ENCODE results near the gene CCDC57.
A peak's percentile ranks its signal among the peaks of the same experiment; 100 is the strongest.

The CCDC57 gene

DNA sequence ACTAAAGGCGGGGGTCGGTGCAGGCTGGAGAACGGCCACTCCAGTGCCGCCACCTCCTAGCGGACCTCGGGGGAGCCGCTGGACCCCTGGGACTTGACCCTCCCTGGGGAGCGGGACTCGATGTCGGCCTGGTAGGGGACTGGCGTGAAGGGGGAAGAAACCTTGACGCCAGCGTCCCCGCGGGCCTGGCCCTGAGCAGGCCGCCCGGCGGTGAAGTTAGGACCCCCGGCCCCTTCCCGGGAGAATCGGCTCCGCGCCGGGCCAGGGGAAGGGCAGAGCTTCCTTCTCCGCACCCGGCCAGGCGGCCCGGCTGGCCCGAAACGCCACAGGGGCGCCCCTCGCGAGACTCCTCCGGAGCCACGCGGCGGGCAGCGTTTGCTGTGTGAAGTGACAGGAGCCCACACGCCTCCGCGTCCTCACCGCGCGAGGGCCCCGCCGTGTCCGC lies 147.4 kb downstream of the CCDC57 start:
- TF ChIP-seq, protein P1, sequence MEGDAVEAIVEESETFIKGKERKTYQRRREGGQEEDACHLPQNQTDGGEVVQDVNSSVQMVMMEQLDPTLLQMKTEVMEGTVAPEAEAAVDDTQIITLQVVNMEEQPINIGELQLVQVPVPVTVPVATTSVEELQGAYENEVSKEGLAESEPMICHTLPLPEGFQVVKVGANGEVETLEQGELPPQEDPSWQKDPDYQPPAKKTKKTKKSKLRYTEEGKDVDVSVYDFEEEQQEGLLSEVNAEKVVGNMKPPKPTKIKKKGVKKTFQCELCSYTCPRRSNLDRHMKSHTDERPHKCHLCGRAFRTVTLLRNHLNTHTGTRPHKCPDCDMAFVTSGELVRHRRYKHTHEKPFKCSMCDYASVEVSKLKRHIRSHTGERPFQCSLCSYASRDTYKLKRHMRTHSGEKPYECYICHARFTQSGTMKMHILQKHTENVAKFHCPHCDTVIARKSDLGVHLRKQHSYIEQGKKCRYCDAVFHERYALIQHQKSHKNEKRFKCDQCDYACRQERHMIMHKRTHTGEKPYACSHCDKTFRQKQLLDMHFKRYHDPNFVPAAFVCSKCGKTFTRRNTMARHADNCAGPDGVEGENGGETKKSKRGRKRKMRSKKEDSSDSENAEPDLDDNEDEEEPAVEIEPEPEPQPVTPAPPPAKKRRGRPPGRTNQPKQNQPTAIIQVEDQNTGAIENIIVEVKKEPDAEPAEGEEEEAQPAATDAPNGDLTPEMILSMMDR (IDR thresholded peaks at IDR 0.05; ENCODE audit: low read depth, low read length) = no peak
- H3K4me3 ChIP-seq (ENCODE audit: low read depth, low read length) = peak overlapping the region; percentile 85

DNA sequence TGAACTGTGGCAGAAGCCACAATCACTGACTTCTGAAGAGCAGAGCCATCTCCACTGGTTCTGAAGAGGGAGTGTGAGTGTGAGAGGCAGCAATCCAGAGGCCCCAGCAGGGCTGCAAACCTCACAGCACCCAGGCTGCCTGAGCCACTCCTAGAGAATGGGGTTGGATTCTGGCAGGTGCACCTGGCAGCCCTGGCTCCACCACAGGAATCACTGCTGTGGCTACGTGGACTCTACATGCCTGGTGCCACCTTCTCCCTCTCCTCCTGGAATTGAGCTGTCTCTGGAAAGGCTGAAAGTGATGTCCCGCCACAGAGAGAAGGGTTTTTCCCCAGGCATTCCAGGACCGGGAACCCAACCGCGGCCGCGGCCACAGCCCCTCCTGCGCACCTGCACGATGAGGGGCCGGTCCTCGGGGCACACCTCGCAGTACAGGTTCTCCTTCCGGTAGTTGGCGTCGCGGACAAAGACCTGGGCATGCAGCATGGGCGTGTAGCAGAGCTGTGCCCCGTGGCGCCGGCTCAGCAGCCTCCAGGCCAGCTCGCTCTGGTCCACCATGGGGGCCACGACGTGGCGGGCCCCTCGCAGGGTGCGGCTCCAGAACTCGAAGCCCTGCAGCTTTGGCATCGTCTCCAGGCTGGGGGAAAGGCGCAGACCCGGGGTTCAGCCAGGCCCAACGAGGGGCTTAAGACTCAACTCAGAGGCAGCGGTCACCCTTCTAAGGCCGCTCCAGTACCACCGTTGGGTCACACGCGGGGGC lies 148.0 kb downstream of the CCDC57 start:
- peak overlapping the region; percentile 85 for H3K4me3 ChIP-seq (ENCODE audit: low read depth, low read length)
- TF ChIP-seq, protein P1 (IDR thresholded peaks at IDR 0.05; ENCODE audit: low read depth, low read length) = no peak

DNA sequence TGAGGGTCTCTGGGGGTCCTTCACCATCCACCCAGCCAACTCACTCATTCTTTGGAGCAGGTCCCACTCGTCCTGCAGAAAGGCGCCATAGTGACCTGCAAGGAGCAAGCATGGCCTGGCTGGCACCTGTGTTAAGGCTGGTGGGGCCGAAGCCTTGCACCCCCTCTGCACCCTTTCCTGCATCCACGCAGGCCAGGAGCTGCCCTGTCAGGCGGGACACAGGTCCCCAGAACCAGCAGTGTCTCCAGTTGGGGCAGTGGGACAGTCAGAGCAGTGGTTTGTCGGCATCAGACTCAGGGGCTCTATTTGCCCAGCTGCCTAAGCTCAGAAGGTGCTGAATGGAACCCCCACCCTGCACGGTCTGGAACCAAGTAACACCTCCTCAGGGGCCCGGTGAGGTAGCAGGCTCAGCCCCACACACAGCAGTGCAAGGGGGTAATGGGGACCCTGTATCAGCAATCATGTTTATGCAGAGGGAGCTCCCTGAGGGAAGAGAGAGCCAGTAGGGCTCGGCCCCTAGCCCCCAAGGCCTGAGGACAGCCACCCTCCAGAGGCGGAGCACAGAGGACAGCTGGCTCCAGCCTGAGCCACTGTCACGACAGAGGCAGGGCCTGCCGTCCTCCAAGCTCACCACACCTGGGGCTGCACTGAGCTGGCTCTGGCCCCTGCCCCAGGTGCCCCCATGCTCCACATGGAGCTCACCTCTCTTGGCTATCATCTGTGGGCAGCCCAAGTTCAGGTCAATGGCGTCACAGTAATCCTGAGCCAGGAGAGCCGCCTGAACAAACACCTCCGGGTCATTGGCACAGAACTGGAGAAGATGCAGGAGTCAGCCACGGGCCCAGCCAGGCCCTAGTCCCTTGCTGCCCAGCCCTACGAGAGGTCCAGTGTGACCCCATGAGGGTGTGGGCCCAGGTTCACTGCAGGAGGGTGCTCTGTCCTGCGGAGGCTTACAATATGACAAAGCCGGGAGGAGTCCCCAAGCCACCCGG lies 148.9 kb downstream of the CCDC57 start:
- no peak overlapping the region for H3K4me3 ChIP-seq (ENCODE audit: low read depth, low read length)
- TF ChIP-seq, protein P1 (IDR thresholded peaks at IDR 0.05; ENCODE audit: low read depth, low read length) = no peak

DNA sequence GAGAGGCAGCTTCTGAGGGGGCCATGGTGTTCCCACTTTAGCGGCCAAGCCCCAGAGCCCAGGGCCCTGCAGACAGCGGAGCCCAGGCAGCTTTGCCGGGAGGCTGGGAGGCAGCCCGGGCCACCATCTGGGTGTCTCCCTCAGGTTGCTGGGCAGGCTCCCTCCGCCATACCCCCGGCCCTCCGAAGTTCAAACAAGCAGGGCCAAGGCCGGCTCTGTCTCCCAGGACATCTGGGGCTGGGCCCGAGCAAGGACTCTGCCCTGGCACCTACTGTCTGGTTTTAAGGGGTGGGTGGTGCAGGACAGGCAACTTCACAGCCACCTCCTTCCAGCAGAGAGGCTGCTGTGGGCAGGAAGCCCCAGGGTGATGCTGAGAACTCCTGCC lies 149.7 kb downstream of the CCDC57 start:
- TF ChIP-seq, protein P1 (IDR thresholded peaks at IDR 0.05; ENCODE audit: low read depth, low read length) = no peak
- no peak overlapping the region for H3K4me3 ChIP-seq (ENCODE audit: low read depth, low read length)

DNA sequence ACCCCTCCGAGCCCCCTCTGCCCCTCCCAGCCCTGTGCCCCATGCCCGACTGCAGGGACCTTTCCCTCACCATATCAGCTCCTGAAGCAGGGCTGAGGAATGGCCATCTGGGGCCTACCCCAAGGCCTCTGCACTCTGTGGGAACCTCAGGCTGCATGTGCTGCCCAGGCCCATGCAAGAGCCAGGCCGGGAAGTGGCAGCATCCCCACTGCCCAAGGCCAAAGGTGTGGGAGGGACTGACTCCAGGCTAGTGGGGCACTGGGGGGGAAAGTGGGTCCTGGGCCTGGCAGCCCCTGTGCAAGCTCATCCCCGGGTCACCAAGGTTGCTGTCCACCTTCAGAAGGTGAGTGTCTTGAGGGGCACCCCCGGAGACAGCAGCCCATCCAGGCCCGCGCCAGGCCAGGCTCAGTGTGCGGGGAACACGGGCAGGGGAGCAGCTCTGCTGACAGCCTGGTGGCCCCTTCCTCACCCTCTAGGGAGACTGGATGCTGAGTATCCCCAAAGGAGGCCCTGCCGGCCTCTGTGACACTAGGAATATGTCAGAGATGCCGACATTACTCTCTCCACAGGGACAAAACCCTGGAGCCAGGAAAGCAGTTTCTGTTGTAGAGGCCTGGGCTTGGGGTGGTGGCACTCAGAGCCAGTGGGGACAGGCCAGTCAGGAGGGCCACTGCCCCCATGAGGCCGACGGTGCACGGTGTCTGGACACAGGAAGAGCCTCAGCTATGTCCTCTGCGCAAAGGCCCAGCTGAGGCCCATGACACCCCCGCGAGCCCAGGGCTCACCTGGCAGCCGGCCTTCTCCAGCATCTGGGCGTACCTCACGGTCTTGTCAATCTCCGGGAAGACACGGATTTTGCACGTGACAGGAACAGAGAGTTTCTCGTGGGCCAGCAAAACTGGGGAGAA lies 150.3 kb downstream of the CCDC57 start:
- no peak overlapping the region for H3K4me3 ChIP-seq (ENCODE audit: low read depth, low read length)
- TF ChIP-seq, protein P1 (IDR thresholded peaks at IDR 0.05; ENCODE audit: low read depth, low read length) = no peak

DNA sequence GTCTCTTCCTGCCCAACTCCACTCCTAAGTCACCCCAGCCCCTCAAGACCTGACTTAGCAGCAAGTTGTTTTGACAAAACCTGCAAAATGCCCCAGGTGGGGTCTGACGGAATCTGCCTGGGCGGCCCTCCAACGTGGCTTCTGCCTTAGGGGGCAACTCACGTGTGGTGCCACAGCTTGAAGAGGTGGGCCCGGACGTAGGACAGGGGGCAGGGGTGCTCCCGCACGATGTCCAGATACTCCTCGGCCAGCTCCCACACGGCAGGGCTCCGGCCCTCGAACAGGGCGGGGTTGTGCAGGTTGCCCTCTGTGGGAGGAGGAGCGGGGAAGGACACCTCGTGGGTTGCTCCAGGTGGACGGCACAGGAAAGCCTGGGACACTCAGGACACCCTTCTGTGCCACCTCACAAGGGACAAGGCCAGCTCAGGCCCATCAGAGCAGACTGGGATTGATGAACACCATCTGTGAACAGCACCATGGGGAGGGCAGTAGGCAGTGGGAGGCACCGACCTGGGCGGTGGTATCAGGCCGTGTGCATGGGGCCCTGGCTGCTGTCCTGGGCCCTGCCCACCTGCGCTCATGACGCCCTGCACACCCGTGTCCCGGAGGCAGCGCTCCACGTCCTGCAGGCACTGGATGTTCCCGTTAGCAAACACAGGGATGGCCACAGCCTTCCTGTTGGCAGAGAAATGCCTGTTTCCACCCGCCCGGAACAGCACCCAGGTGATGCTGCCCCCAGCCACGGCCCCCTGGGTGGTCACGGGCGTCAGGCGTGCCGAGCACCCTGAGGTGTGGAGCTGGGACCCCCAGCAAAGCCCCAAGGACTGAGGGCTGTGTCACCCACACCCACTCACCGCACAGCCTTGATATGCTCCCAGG lies 151.4 kb downstream of the CCDC57 start:
- TF ChIP-seq, protein P1 (IDR thresholded peaks at IDR 0.05; ENCODE audit: low read depth, low read length) = no peak
- no peak overlapping the region for H3K4me3 ChIP-seq (ENCODE audit: low read depth, low read length)

Measured in WI38 (cell line).